ENCODE results near the gene USP24. TPM values are rescaled to one million over a fixed set of nuclear protein-coding genes. Genes with fewer than 3 reads are reported as not detected.

USP24 gene
- total and polyA plus RNA-seq, 2 donors (not counting 1 experiment from before 2014, with no cell fraction given), result 18.9 to 152 TPM

DNA sequence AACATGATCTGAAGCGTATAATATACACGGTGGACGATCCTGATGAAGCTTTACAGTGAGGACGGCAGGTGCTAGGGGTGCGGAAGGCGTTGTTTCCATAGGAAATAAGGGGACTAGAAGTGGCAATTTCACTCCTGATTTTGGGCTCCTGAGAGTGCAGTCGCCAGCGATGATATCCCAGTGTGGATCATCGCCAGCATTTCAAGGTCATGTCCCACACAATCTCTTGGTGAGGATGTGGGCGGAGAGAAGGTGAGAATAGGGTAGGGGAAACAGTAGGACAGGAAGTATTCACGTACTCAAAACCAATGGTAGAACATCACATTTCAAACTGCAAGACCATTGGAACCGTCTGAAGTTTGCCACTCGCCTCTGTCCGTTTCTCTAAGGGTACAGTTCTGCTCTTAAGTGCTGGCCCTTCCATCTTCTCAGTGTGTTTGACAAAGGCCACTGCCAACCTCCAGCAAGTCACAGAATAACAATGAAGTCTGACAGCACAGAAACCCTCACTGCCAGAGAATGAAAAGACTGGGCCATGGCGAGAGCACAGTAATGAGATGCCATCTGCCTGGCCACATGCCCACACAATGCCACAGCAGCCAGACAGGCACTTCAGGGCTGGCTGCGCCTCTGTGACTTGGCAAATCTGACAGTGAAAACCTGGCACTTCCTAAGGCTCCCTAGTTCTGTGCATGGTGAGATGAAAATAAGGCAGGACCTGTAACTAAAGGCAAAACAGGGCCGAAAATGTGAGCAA is 148.0 kb downstream of the USP24 start:
- TF ChIP-seq, protein P1, sequence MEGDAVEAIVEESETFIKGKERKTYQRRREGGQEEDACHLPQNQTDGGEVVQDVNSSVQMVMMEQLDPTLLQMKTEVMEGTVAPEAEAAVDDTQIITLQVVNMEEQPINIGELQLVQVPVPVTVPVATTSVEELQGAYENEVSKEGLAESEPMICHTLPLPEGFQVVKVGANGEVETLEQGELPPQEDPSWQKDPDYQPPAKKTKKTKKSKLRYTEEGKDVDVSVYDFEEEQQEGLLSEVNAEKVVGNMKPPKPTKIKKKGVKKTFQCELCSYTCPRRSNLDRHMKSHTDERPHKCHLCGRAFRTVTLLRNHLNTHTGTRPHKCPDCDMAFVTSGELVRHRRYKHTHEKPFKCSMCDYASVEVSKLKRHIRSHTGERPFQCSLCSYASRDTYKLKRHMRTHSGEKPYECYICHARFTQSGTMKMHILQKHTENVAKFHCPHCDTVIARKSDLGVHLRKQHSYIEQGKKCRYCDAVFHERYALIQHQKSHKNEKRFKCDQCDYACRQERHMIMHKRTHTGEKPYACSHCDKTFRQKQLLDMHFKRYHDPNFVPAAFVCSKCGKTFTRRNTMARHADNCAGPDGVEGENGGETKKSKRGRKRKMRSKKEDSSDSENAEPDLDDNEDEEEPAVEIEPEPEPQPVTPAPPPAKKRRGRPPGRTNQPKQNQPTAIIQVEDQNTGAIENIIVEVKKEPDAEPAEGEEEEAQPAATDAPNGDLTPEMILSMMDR (IDR thresholded peaks at IDR 0.05), result no peak
- no peak for TF ChIP-seq EZH2 (IDR thresholded peaks at IDR 0.05; ENCODE audit: borderline replicate concordance, insufficient read depth, low read depth, low read length, poor library complexity, severe bottlenecking)
- Mint-ChIP-seq H3K27me3 (no peaks in the 10 kb centered on the region), H3K4me3 (no peak overlapping the region), H3K27ac (no peak overlapping the region), H3K4me1 (no peaks in the 10 kb centered on the region), H3K9me3 (ENCODE audit: insufficient read depth) (no peaks in the 10 kb centered on the region)
- CTCF ChIA-PET, result no interaction called here
- no peak overlapping the region for H2AFZ ChIP-seq (ENCODE audit: insufficient read depth, low read depth, low read length, poor library complexity, severe bottlenecking)
- no peaks in the 10 kb centered on the region for H3K79me2 ChIP-seq (ENCODE audit: control insufficient read depth, insufficient read depth, low read length)
- H3K9me3 ChIP-seq (ENCODE audit: control extremely low read depth in 1 of 3, control insufficient read depth in 2 of 3, insufficient read depth in 1 of 3, low read length in 2 of 3), result no peaks in the 10 kb centered on the region
- H3K36me3 ChIP-seq (replicated peaks in 1 of 2; ENCODE audit: control extremely low read depth in 1 of 2, control insufficient read depth in 1 of 2, extremely low read depth in 1 of 2, insufficient read depth in 2 of 2, low read length in 1 of 2), result peaks cover 2 to 58% of the 10 kb centered on the region in 2 experiments
- intact Hi-C loops (cut with micrococcal nuclease), result no loop called here
- no peak for DNase-seq
- ATAC-seq (ENCODE audit: low read depth), result no peak
- 96% methylated on average over 13 of the region's 17 CpGs for WGBS (ENCODE audit: insufficient coverage)
- POLR2A ChIA-PET, result no interaction called here
- no peaks in the 10 kb centered on the region for H3K27me3 ChIP-seq (replicated peaks in 1 of 4; ENCODE audit: control extremely low read depth in 1 of 4, control insufficient read depth in 3 of 4, insufficient read depth in 4 of 4, low read length in 3 of 4)
- H4K20me1 ChIP-seq (ENCODE audit: control insufficient read depth, insufficient read depth, low read length, poor library complexity, severe bottlenecking), result no peaks in the 10 kb centered on the region
- H3K27ac ChIP-seq (ENCODE audit: low read length in 2 of 2), result no peak overlapping the region
- no peak overlapping the region for H3K4me3 ChIP-seq (ENCODE audit: control extremely low read depth in 1 of 5, extremely low read depth in 1 of 5, insufficient read depth in 1 of 5, low read depth in 2 of 5, low read length in 4 of 5)
- H3K9ac ChIP-seq (ENCODE audit: low read length), result no peak overlapping the region
- H3K4me2 ChIP-seq (replicated peaks; ENCODE audit: low read depth, low read length, poor library complexity, severe bottlenecking), result no peak overlapping the region
- H3K4me1 ChIP-seq (ENCODE audit: control insufficient read depth in 2 of 2, insufficient read depth in 2 of 2, low read length in 2 of 2), result no peaks in the 10 kb centered on the region

DNA sequence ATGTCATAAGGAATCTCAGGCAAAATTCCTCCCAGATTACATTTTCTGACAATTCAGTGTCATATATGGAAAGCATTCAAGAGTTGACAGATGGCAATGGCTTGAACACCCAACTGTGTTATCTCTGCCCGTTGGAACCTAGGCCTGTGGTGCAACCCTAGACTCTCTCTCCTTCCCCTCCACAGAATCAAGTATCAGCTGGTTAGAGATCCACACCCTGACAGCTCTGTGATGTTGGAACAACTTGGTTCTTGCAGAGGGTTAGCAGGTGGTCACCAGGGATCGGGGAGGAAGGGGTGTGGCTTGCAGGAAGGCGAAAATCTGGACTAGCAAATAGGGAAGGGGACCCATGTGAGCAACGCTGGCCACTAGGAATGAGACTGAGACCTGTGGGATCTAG is 149.5 kb downstream of the USP24 start:
- 92% methylated on average over 3 of the region's 4 CpGs for WGBS (ENCODE audit: insufficient coverage)
- Histone ChIP-seq H3K4me3 (ENCODE audit: control extremely low read depth in 1 of 5, extremely low read depth in 1 of 5, insufficient read depth in 1 of 5, low read depth in 2 of 5, low read length in 4 of 5) (no peak overlapping the region), H4K20me1 (ENCODE audit: control insufficient read depth, insufficient read depth, low read length, poor library complexity, severe bottlenecking) (no peaks in the 10 kb centered on the region), H3K27ac (ENCODE audit: low read length in 2 of 2) (no peak overlapping the region), H3K27me3 (replicated peaks in 1 of 4; ENCODE audit: control extremely low read depth in 1 of 4, control insufficient read depth in 3 of 4, insufficient read depth in 4 of 4, low read length in 3 of 4) (no peaks in the 10 kb centered on the region), H3K4me2 (replicated peaks; ENCODE audit: low read depth, low read length, poor library complexity, severe bottlenecking) (no peak overlapping the region), H3K36me3 (replicated peaks in 1 of 2; ENCODE audit: control extremely low read depth in 1 of 2, control insufficient read depth in 1 of 2, extremely low read depth in 1 of 2, insufficient read depth in 2 of 2, low read length in 1 of 2) (peaks cover 0 to 43% of the 10 kb centered on the region in 2 experiments), H2AFZ (ENCODE audit: insufficient read depth, low read depth, low read length, poor library complexity, severe bottlenecking) (no peak overlapping the region), H3K9me3 (ENCODE audit: control extremely low read depth in 1 of 3, control insufficient read depth in 2 of 3, insufficient read depth in 1 of 3, low read length in 2 of 3) (no peaks in the 10 kb centered on the region), H3K4me1 (ENCODE audit: control insufficient read depth in 2 of 2, insufficient read depth in 2 of 2, low read length in 2 of 2) (no peaks in the 10 kb centered on the region), H3K79me2 (ENCODE audit: control insufficient read depth, insufficient read depth, low read length) (no peaks in the 10 kb centered on the region), H3K9ac (ENCODE audit: low read length) (no peak overlapping the region)
- Mint-ChIP-seq H3K27ac (peak overlapping the region; percentile 20), H3K4me3 (no peak overlapping the region), H3K27me3 (no peaks in the 10 kb centered on the region), H3K4me1 (no peaks in the 10 kb centered on the region), H3K9me3 (ENCODE audit: insufficient read depth) (no peaks in the 10 kb centered on the region)
- TF ChIP-seq, protein P1 (IDR thresholded peaks at IDR 0.05), result no peak
- TF ChIP-seq EZH2 (IDR thresholded peaks at IDR 0.05; ENCODE audit: borderline replicate concordance, insufficient read depth, low read depth, low read length, poor library complexity, severe bottlenecking), result no peak
- POLR2A ChIA-PET, result no interaction called here
- ATAC-seq (ENCODE audit: low read depth), result no peak
- DNase-seq, result no peak
- CTCF ChIA-PET, result interaction anchor here (1.3 kb wide), 1 partner anchor 11 kb away, joined by 3 read pairs; no protein-coding TSS in a partner anchor
- intact Hi-C loops (cut with micrococcal nuclease), result no loop called here

All from B cell (primary cell).